HG02610 (cell line): ENCODE measurements around the gene ULK3.

ENCODE experiments used
- ATAC-seq: cut with Tn5 transposase; IDR thresholded peaks from one replicate; pipeline ENCODE4 v1.9.1; 2021; ENCODE audit warnings: mild to moderate bottlenecking, moderate library complexity; ENCODE audit not compliant: unreplicated experiment

Gene ULK3

GRCh38 chr15:74824976-74825375 lies 18.0 kb downstream of the ULK3 start:
- no peak for ATAC-seq

- ATAC-seq = no peak
Observed at GRCh38 chr15:74823324-74823723, 19.6 kb downstream of the ULK3 start.

GRCh38 chr15:74822233-74822632 lies 20.7 kb downstream of the ULK3 start:
- no peak for ATAC-seq

GRCh38 chr15:74821790-74822158 lies 21.2 kb downstream of the ULK3 start:
- ATAC-seq = no peak

GRCh38 chr15:74821091-74821789 lies 21.7 kb downstream of the ULK3 start:
- ATAC-seq = peak; percentile 51

- no peak for ATAC-seq
Observed at GRCh38 chr15:74820056-74820455, 22.9 kb downstream of the ULK3 start.

GRCh38 chr15:74817370-74817737 lies 25.6 kb downstream of the ULK3 start:
- no peak for ATAC-seq

- no peak for ATAC-seq
Observed at GRCh38 chr15:74816624-74817369, 26.2 kb downstream of the ULK3 start.

GRCh38 chr15:74815961-74816360 lies 27.0 kb downstream of the ULK3 start:
- ATAC-seq = no peak

GRCh38 chr15:74815121-74815934 lies 27.6 kb downstream of the ULK3 start:
- ATAC-seq = no peak

- ATAC-seq = no peak
Observed at GRCh38 chr15:74812533-74812932, 30.4 kb downstream of the ULK3 start, which contains the start of gene LMAN1L. TSS of gene LMAN1L (plus strand) at chr15:74812835. CDS start at chr15:74812855, 20 bp downstream.

- no peak for ATAC-seq
Observed at GRCh38 chr15:74809956-74810355, 33.0 kb downstream of the ULK3 start.

- ATAC-seq = no peak
Observed at GRCh38 chr15:74809242-74809641, 33.7 kb downstream of the ULK3 start.

GRCh38 chr15:74808840-74809229 lies 34.1 kb downstream of the ULK3 start:
- no peak for ATAC-seq

- ATAC-seq = no peak
Observed at GRCh38 chr15:74808078-74808839, 34.7 kb downstream of the ULK3 start.

GRCh38 chr15:74807282-74807681 lies 35.7 kb downstream of the ULK3 start:
- ATAC-seq = no peak

- ATAC-seq = no peak
Observed at GRCh38 chr15:74804935-74805334, 38.0 kb downstream of the ULK3 start.

GRCh38 chr15:74802862-74803447 lies 40.0 kb downstream of the ULK3 start:
- no peak for ATAC-seq

GRCh38 chr15:74802290-74802689 lies 40.7 kb downstream of the ULK3 start:
- no peak for ATAC-seq

- ATAC-seq = no peak
Observed at GRCh38 chr15:74801311-74801997, 41.5 kb downstream of the ULK3 start.
